ENCODE data around the gene CMSS1. TPM values are rescaled to one million over a fixed set of nuclear protein-coding genes. Genes with fewer than 3 reads are reported as not detected.

The CMSS1 gene
- total RNA-seq, 4 donors from 2014 or later = 11.2 to 16.3 (median 14.1) TPM

GRCh38 chr3:100010087-100010417 lies 192.4 kb downstream of the CMSS1 start:
- Histone ChIP-seq H3K4me1 (peaks cover 31 to 36% (median 33%) of the 10 kb centered on the region in 4 donors), H3K9me3 (no peaks in the 10 kb centered on the region), H3K4me3 (no peak overlapping the region), H3K27ac (replicated peaks in 1 of 4) (peak overlapping the region in 2 of 4 donors; percentile 5 to 9), H3K27me3 (no peaks in the 10 kb centered on the region), H3K36me3 (no peaks in the 10 kb centered on the region)
- intact Hi-C loops (cut with DNase I) = no loop called here
- WGBS = 91% methylated on average over 1 of the region's 1 CpG
- TF ChIP-seq CTCF (IDR thresholded peaks at IDR 0.05) (no peak), EP300 (IDR thresholded peaks at IDR 0.05) (no peak), POLR2A (IDR thresholded peaks at IDR 0.05; ENCODE audit: low read depth) (no peak), POLR2AphosphoS5 (IDR thresholded peaks at IDR 0.05) (no peak)
- DNase-seq (ENCODE audit: extremely low spot score) = no peak

- intact Hi-C loops (cut with DNase I) = no loop called here
- Histone ChIP-seq H3K9me3 (no peaks in the 10 kb centered on the region), H3K27ac (replicated peaks in 1 of 4) (no peak overlapping the region)
Observed at GRCh38 chr3:100018806-100019205, 201.1 kb downstream of the CMSS1 start.

GRCh38 chr3:100019719-100020118 lies 202.1 kb downstream of the CMSS1 start:
- no peak overlapping the region for H3K27ac ChIP-seq (replicated peaks in 1 of 4)
- 92% methylated on average over 1 of the region's 1 CpG for WGBS
- H3K9me3 ChIP-seq = no peaks in the 10 kb centered on the region
- H3K4me3 ChIP-seq = no peak overlapping the region
- intact Hi-C loops (cut with DNase I) = no loop called here
- H3K36me3 ChIP-seq = no peaks in the 10 kb centered on the region
- peaks cover 4 to 51% (median 44%) of the 10 kb centered on the region in 4 donors for H3K4me1 ChIP-seq
- DNase-seq (ENCODE audit: extremely low spot score) = no peak
- H3K27me3 ChIP-seq = no peaks in the 10 kb centered on the region
- TF ChIP-seq POLR2A (IDR thresholded peaks at IDR 0.05; ENCODE audit: low read depth) = no peak
- TF ChIP-seq POLR2AphosphoS5 (IDR thresholded peaks at IDR 0.05) = no peak
- TF ChIP-seq EP300 (IDR thresholded peaks at IDR 0.05) = no peak
- no peak for TF ChIP-seq CTCF (IDR thresholded peaks at IDR 0.05)

More at GRCh38 chr3:100018806-100019205, 201.1 kb downstream of the CMSS1 start:
- no peak for TF ChIP-seq CTCF (IDR thresholded peaks at IDR 0.05)
- Histone ChIP-seq H3K4me1 (peaks cover 4 to 42% (median 38%) of the 10 kb centered on the region in 4 donors), H3K27me3 (no peaks in the 10 kb centered on the region), H3K4me3 (no peak overlapping the region), H3K36me3 (no peaks in the 10 kb centered on the region)
- no peak for DNase-seq (ENCODE audit: extremely low spot score)

GRCh38 chr3:100020876-100021644 lies 203.4 kb downstream of the CMSS1 start:
- peak in 1 of 2 donors; percentile 8 for TF ChIP-seq POLR2AphosphoS5 (IDR thresholded peaks at IDR 0.05)
- no peak for TF ChIP-seq EP300 (IDR thresholded peaks at IDR 0.05)
- no peak for DNase-seq (ENCODE audit: extremely low spot score)
- Histone ChIP-seq H3K4me3 (no peak overlapping the region), H3K27ac (replicated peaks in 1 of 4) (peak overlapping the region; percentile 58 to 75 (median 74)), H3K9me3 (no peaks in the 10 kb centered on the region), H3K36me3 (no peaks in the 10 kb centered on the region), H3K4me1 (peaks cover 7 to 59% (median 50%) of the 10 kb centered on the region in 4 donors), H3K27me3 (no peaks in the 10 kb centered on the region)
- intact Hi-C loops (cut with DNase I) = no loop called here
- 86% methylated on average over 9 of the region's 9 CpGs for WGBS

- peak overlapping the region; percentile 65 to 75 (median 72) for H3K27ac ChIP-seq (replicated peaks in 1 of 4)
- no peaks in the 10 kb centered on the region for H3K36me3 ChIP-seq
- no peaks in the 10 kb centered on the region for H3K27me3 ChIP-seq
- no peaks in the 10 kb centered on the region for H3K9me3 ChIP-seq
- TF ChIP-seq EP300 (IDR thresholded peaks at IDR 0.05) (no peak), CTCF (IDR thresholded peaks at IDR 0.05) (no peak)
- H3K4me1 ChIP-seq = peaks cover 7 to 59% (median 50%) of the 10 kb centered on the region in 4 donors
- intact Hi-C loops (cut with DNase I) = no loop called here
- DNase-seq (ENCODE audit: extremely low spot score) = no peak
- no peak overlapping the region for H3K4me3 ChIP-seq
Observed at GRCh38 chr3:100022506-100022905, 204.8 kb downstream of the CMSS1 start.

Measured in esophagus muscularis mucosa (tissue), 4 donors.